Body of pancreas (tissue), 4 donors: ENCODE measurements around the gene SYNRG. TPM values are rescaled to one million over a fixed set of nuclear protein-coding genes. Genes with fewer than 3 reads are reported as not detected.

Experiments used
- ATAC-seq: fragments of 150-250 bp; one replicate; pipeline ENCODE4 v1.9.1; 2016
- DNase-seq, 4 donors: peaks; one replicate each; pipeline ENCODE4 v3.0.0-alpha.2; 2019
- H3K27ac ChIP-seq, 4 donors: fragments of 200-600 bp; sonication (generic); 1 replicate in 3 of 4; 2 replicates in 1 of 4; pipeline versions ENCODE4 v1.5.1 to v1.6.1; 2016 to 2019; ENCODE audit warnings: mild to moderate bottlenecking in 1 of 4, mixed read lengths in 1 of 4, moderate library complexity in 1 of 4
- H3K27me3 ChIP-seq, 2 donors: fragments of 200-600 bp; sonication (generic); one replicate each; pipeline ENCODE4 v1.6.0; 2016; ENCODE audit warnings: mild to moderate bottlenecking in 1 of 2
- H3K36me3 ChIP-seq, 2 donors: fragments of 200-600 bp; sonication (generic); replicated peaks in 1 of 2; 2 replicates each; pipeline ENCODE4 v1.5.1; 2016; ENCODE audit warnings: low read depth in 2 of 2; ENCODE audit not compliant: insufficient read depth in 1 of 2
- H3K4me1 ChIP-seq: fragments of 200-600 bp; sonication (generic); one replicate; pipeline ENCODE4 v1.6.0; 2016
- H3K4me3 ChIP-seq, 2 donors: fragments of 200-600 bp; sonication (generic); 1 replicate in 1 of 2; 2 replicates in 1 of 2; pipeline ENCODE4 v1.5.1; 2016 to 2019
- H3K9me3 ChIP-seq, 3 donors: fragments of 200-600 bp; sonication (generic); 1 replicate in 2 of 3; 2 replicates in 1 of 3; pipeline ENCODE4 v1.5.1; 2016
- POLR2A ChIP-seq, 3 donors: fragments of 450-650 bp; IDR thresholded peaks; one replicate each; pipeline ENCODE4 v1.6.1; 2016; ENCODE audit warnings: antibody characterized with exemption in 3 of 3, mild to moderate bottlenecking in 2 of 3
- WGBS, 2 donors: methylation state at CpG; one replicate each; pipeline ENCODE4 v1.1.5; 2017; 5-methylcytosine and 5-hydroxymethylcytosine counted together
- intact Hi-C: fragments of 100-400 bp; cut with DNase I; formaldehyde crosslinking; loops from one replicate; pipeline ENCODE4 v1.15.1; 2023
- total RNA-seq, 2 donors: library from RNA; depleted of rRNA; stranded (reverse); fragments of >200 nt; gene quantifications; one replicate each; pipeline ENCODE4 v1.1.0, GENCODE V29; 2016
- TF ChIP-seq, protein P1 (sequence below), 7 experiments: fragments of 450-650 bp in 4 of 7; fragments of 200-600 bp in 3 of 7; sonication (generic) in 3 of 7; IDR thresholded peaks; one replicate each; pipeline ENCODE4 v1.5.1; 2016 to 2019; ENCODE audit warnings: antibody characterized with exemption in 7 of 7

SYNRG gene
- total RNA-seq, 2 donors from 2014 or later = 14.2 to 21.3 TPM

DNA sequence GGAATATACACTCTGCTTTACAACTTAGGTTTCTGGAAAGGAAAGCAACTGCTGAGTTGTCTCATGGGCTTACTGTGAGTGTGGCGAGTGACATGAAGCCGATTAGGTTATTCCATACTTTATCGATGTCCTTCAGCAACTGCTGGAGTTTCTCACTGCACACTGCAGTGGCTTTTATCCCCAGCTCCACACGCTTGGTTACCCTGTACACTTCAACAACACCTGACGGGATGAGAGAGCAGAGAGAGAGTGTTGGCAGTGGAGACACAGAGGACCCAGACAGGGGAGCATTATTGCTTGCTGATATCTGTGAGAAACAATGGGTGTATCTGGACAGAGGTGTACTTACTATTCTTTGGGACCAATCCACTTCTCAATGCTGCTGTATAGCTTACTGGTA lies 73.3 kb downstream of the SYNRG start:
- Histone ChIP-seq H3K27ac (no peak overlapping the region), H3K4me3 (no peak overlapping the region), H3K27me3 (no peaks in the 10 kb centered on the region), H3K36me3 (peaks cover 0 to 39% of the 10 kb centered on the region in 2 donors), H3K4me1 (no peaks in the 10 kb centered on the region), H3K9me3 (no peaks in the 10 kb centered on the region)
- no peak for ATAC-seq
- DNase-seq = no peak
- 88 to 98% methylated on average over 5 of the region's 5 CpGs for WGBS, 2 donors
- intact Hi-C loops = no loop called here
- TF ChIP-seq, protein P1, sequence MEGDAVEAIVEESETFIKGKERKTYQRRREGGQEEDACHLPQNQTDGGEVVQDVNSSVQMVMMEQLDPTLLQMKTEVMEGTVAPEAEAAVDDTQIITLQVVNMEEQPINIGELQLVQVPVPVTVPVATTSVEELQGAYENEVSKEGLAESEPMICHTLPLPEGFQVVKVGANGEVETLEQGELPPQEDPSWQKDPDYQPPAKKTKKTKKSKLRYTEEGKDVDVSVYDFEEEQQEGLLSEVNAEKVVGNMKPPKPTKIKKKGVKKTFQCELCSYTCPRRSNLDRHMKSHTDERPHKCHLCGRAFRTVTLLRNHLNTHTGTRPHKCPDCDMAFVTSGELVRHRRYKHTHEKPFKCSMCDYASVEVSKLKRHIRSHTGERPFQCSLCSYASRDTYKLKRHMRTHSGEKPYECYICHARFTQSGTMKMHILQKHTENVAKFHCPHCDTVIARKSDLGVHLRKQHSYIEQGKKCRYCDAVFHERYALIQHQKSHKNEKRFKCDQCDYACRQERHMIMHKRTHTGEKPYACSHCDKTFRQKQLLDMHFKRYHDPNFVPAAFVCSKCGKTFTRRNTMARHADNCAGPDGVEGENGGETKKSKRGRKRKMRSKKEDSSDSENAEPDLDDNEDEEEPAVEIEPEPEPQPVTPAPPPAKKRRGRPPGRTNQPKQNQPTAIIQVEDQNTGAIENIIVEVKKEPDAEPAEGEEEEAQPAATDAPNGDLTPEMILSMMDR (IDR thresholded peaks at IDR 0.05) = no peak
- no peak for TF ChIP-seq POLR2A (IDR thresholded peaks at IDR 0.05)

DNA sequence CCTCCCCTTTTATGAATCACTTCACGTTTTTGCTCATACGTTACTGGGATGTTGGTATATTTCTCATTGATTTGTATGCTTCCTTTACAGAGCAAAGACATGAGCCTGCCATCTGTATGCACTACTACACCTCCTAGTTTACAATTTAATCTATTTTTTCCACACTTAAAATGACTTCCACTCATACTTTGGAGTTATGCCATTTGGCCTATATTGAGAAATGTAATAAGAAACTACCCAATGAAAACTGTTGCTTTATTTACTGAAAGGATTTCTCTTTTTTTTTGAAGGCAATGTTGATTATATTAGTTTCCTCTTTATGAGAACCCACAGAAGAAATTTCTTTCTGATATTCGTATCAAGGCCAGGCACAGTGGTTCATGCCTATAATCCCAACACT lies 76.5 kb downstream of the SYNRG start:
- no peak overlapping the region for H3K27ac ChIP-seq
- no peaks in the 10 kb centered on the region for H3K27me3 ChIP-seq
- no peaks in the 10 kb centered on the region for H3K4me1 ChIP-seq
- H3K9me3 ChIP-seq = no peaks in the 10 kb centered on the region
- ATAC-seq (no peak), DNase-seq (no peak)
- intact Hi-C loops = no loop called here
- H3K36me3 ChIP-seq = peaks cover 0 to 21% of the 10 kb centered on the region in 2 donors
- TF ChIP-seq POLR2A (IDR thresholded peaks at IDR 0.05) = no peak
- TF ChIP-seq, protein P1 (IDR thresholded peaks at IDR 0.05) = no peak
- no peak overlapping the region for H3K4me3 ChIP-seq
- WGBS, 2 donors = 85% methylated on average over 3 of the region's 3 CpGs

DNA sequence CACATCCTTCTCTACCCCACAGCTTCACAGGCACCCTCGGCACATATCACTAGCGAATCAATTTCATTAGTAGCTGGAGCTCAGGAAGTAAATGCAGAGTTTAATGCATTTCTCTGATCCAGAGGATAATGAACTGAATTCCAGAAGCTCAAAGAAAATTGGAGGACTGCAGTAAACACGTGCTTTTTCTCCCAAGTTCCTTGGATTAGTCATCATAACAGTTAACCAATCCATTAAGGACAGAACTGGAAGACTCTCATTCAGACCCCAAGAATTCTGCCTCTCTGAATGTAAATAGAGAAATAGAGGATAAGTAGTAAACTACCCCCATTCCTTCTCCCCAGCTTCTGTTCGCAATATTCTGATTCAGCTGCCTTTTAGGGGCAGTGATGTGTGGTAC lies 78.8 kb downstream of the SYNRG start:
- H3K27me3 ChIP-seq = no peaks in the 10 kb centered on the region
- no peak overlapping the region for H3K27ac ChIP-seq
- no peak for ATAC-seq
- peaks cover 0 to 10% of the 10 kb centered on the region in 2 donors for H3K36me3 ChIP-seq
- intact Hi-C loops = no loop called here
- 85 to 90% methylated on average over 4 of the region's 4 CpGs for WGBS, 2 donors
- no peak overlapping the region for H3K4me3 ChIP-seq
- H3K9me3 ChIP-seq = no peaks in the 10 kb centered on the region
- no peak for DNase-seq
- no peak for TF ChIP-seq POLR2A (IDR thresholded peaks at IDR 0.05)
- TF ChIP-seq, protein P1 (IDR thresholded peaks at IDR 0.05) = no peak
- no peaks in the 10 kb centered on the region for H3K4me1 ChIP-seq

DNA sequence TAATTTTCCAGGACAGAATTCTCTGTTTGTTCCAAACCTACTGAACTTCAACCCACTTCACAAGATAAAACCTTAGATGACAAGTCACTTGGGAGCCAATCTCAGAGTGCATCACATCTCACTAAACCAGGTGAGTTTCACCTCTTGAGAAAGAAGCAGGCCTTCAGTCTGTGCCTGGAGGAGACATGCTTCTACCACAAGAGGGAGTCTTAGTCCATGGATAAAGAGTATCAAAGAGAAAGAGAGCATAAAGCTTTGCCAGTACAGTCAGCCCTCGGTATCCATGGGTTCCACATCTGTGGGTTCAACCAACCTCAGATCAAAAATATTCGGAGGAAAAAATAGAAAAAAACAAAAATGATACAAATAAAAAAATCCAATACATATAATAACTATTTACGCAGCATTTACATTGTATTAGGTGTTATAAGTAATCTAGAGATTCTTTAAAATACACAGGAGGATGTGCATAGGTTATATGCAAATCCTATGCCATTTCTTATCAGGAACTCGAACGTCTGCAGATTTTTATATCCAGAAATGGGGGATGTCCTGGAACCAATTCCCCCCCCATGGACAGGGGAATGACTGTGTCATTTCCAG lies 81.9 kb downstream of the SYNRG start:
- intact Hi-C loops = no loop called here
- Histone ChIP-seq H3K9me3 (no peaks in the 10 kb centered on the region), H3K27me3 (no peaks in the 10 kb centered on the region), H3K4me3 (no peak overlapping the region), H3K27ac (no peak overlapping the region), H3K36me3 (peaks cover 0 to 10% of the 10 kb centered on the region in 2 donors), H3K4me1 (no peaks in the 10 kb centered on the region)
- TF ChIP-seq, protein P1 (IDR thresholded peaks at IDR 0.05) = peak; percentile 21 to 64 (median 55)
- TF ChIP-seq POLR2A (IDR thresholded peaks at IDR 0.05) = no peak
- WGBS, 2 donors = 43 to 56% methylated on average over 5 of the region's 5 CpGs
- ATAC-seq = peak; percentile 74
- DNase-seq = peak in 2 of 4 donors; percentile 30 to 41

DNA sequence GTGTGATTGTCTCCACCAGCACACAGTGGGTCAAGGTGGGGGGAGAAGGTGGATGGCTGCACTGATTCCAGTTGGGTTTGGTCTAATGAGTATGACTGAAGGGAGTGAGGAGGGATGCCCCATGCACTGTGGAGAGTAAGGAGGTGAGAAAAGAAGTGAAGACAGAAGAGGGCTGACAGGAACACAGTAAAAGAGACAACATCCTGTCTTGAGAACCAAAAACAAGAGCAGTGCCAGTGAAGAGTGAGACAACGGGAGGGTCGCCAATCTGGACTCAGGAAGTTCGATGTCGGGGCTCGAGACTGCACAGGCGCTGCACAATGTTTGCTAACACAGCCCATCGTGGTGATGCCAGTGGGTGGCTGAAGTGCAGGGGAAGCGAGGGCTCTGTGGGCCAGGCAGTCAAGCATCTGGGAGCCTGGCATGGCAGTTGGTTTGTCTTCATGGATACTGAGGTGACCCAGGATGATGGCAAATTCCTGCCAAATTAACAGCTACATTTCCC lies 85.5 kb downstream of the SYNRG start:
- Histone ChIP-seq H3K9me3 (no peaks in the 10 kb centered on the region), H3K27ac (no peak overlapping the region), H3K4me3 (no peak overlapping the region), H3K27me3 (no peaks in the 10 kb centered on the region), H3K4me1 (no peaks in the 10 kb centered on the region), H3K36me3 (peaks cover 0 to 13% of the 10 kb centered on the region in 2 donors)
- ATAC-seq = no peak
- TF ChIP-seq POLR2A (IDR thresholded peaks at IDR 0.05) = no peak
- TF ChIP-seq, protein P1 (IDR thresholded peaks at IDR 0.05) = no peak
- DNase-seq = no peak
- WGBS, 2 donors = 90 to 92% methylated on average over 8 of the region's 8 CpGs
- intact Hi-C loops = no loop called here
